ENCODE data around the gene PRAC2.

PRAC2 gene

GRCh38 chr17:48717367-48718226 is 5.4 kb upstream of the PRAC2 start:
- Histone ChIP-seq H3K36me3 (replicated peaks; ENCODE audit: insufficient read depth, low read length) (no peaks in the 10 kb centered on the region), H3K4me3 (ENCODE audit: low read length) (no peak overlapping the region), H3F3A (ENCODE audit: insufficient read depth, low read length) (no peaks in the 10 kb centered on the region), H3K9me2 (replicated peaks; ENCODE audit: insufficient read depth, low read length) (no peaks in the 10 kb centered on the region), H3K27ac (ENCODE audit: low read length) (no peak overlapping the region), H3K4me2 (ENCODE audit: low read depth, low read length) (no peak overlapping the region), H4K20me1 (ENCODE audit: insufficient read depth, low read length) (no peaks in the 10 kb centered on the region), H3K9me3 (replicated peaks; ENCODE audit: insufficient read depth, low read length) (no peaks in the 10 kb centered on the region), H2AFZ (ENCODE audit: low read length) (no peak overlapping the region), H3K9ac (ENCODE audit: low read length) (no peak overlapping the region), H3K27me3 (replicated peaks; ENCODE audit: insufficient read depth, low read length) (peaks cover 50% of the 10 kb centered on the region), H3K4me1 (ENCODE audit: low read length) (no peaks in the 10 kb centered on the region), H3K79me2 (ENCODE audit: low read length) (no peaks in the 10 kb centered on the region)
- DNase-seq: no peak
- TF ChIP-seq EZH2 (optimal IDR thresholded peaks at IDR 0.05; ENCODE audit: low read depth, low read length) (no peak), CTCF (IDR thresholded peaks at IDR 0.05; ENCODE audit: low read length) (no peak), EZH2phosphoT487 (IDR thresholded peaks at IDR 0.05; ENCODE audit: low read length) (no peak)

- Histone ChIP-seq H3K4me2 (ENCODE audit: low read depth, low read length) (no peak overlapping the region), H3F3A (ENCODE audit: insufficient read depth, low read length) (no peaks in the 10 kb centered on the region), H3K79me2 (ENCODE audit: low read length) (no peaks in the 10 kb centered on the region), H4K20me1 (ENCODE audit: insufficient read depth, low read length) (no peaks in the 10 kb centered on the region), H3K4me3 (ENCODE audit: low read length) (no peak overlapping the region), H3K9ac (ENCODE audit: low read length) (no peak overlapping the region), H3K27me3 (replicated peaks; ENCODE audit: insufficient read depth, low read length) (peaks cover 57% of the 10 kb centered on the region), H2AFZ (ENCODE audit: low read length) (no peak overlapping the region), H3K36me3 (replicated peaks; ENCODE audit: insufficient read depth, low read length) (no peaks in the 10 kb centered on the region), H3K9me3 (replicated peaks; ENCODE audit: insufficient read depth, low read length) (no peaks in the 10 kb centered on the region), H3K4me1 (ENCODE audit: low read length) (no peaks in the 10 kb centered on the region), H3K27ac (ENCODE audit: low read length) (no peak overlapping the region), H3K9me2 (replicated peaks; ENCODE audit: insufficient read depth, low read length) (no peaks in the 10 kb centered on the region)
- no peak for DNase-seq
- TF ChIP-seq EZH2phosphoT487 (IDR thresholded peaks at IDR 0.05; ENCODE audit: low read length) (no peak), EZH2 (optimal IDR thresholded peaks at IDR 0.05; ENCODE audit: low read depth, low read length) (no peak), CTCF (IDR thresholded peaks at IDR 0.05; ENCODE audit: low read length) (no peak)
These were observed 4.7 kb upstream of the PRAC2 start for GRCh38 chr17:48718227-48718760.

- Histone ChIP-seq H3K27me3 (replicated peaks; ENCODE audit: insufficient read depth, low read length) (peaks cover 64% of the 10 kb centered on the region), H3K79me2 (ENCODE audit: low read length) (no peaks in the 10 kb centered on the region), H3K4me2 (ENCODE audit: low read depth, low read length) (no peak overlapping the region), H2AFZ (ENCODE audit: low read length) (no peak overlapping the region), H3K9ac (ENCODE audit: low read length) (no peak overlapping the region), H3K9me3 (replicated peaks; ENCODE audit: insufficient read depth, low read length) (no peaks in the 10 kb centered on the region), H3F3A (ENCODE audit: insufficient read depth, low read length) (no peaks in the 10 kb centered on the region), H3K9me2 (replicated peaks; ENCODE audit: insufficient read depth, low read length) (no peaks in the 10 kb centered on the region), H3K4me1 (ENCODE audit: low read length) (no peaks in the 10 kb centered on the region), H3K4me3 (ENCODE audit: low read length) (no peak overlapping the region), H4K20me1 (ENCODE audit: insufficient read depth, low read length) (no peaks in the 10 kb centered on the region), H3K27ac (ENCODE audit: low read length) (no peak overlapping the region), H3K36me3 (replicated peaks; ENCODE audit: insufficient read depth, low read length) (no peaks in the 10 kb centered on the region)
- TF ChIP-seq EZH2 (optimal IDR thresholded peaks at IDR 0.05; ENCODE audit: low read depth, low read length): no peak
- no peak for TF ChIP-seq CTCF (IDR thresholded peaks at IDR 0.05; ENCODE audit: low read length)
- no peak for TF ChIP-seq EZH2phosphoT487 (IDR thresholded peaks at IDR 0.05; ENCODE audit: low read length)
- DNase-seq: no peak
These were observed 4.0 kb upstream of the PRAC2 start for GRCh38 chr17:48718761-48719641.
